ENCODE data around the gene RNF166.

Gene RNF166

DNA sequence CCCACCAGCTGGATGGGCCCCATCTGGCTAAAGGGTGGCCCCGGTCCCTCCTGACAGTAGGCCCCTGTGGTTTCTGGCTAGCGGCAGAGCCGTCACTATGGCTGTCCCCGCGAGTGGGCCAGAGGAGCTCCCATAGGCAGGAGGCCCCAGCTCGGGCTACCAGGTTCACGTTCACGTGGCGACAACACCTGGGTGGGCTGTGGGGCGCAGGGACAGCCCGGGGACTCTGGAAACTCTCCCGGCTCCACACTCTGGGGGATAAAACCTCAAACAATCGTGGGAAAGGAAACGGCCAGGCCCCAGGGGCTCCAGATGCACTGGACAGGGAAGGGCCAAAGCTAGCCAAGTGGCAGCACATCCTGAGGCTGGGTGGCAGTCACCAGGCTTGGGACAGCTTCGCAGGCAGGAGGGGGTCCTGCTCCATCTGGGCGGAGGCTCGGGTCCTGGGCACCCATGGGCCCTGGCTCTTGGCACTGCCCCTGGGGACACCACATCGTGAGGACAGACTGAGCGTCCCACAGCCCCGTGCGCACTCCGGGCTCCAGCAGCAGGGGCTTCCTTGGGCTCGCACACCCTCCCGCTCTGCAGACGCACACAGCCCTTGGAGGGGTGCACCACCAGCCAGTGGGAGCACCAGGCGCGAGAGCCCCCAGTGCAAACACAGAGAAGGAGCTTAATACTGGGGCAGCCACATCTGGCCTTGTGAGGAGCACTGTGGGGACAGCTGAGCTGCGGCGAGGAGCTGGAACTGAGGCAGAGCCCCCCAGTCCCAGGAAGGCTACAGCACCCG is 4.4 kb downstream of the RNF166 start:
- Histone ChIP-seq H3K4me3 (peak overlapping the region; percentile 57), H3K27me3 (peaks cover 26% of the 10 kb centered on the region), H3K9me3 (no peaks in the 10 kb centered on the region), H3K27ac (peak overlapping the region; percentile 86), H3K4me2 (peak overlapping the region; percentile 95), H3K36me3 (peaks cover 27% of the 10 kb centered on the region), H3K9ac (peak overlapping the region; percentile 77), H4K20me1 (peaks cover 91% of the 10 kb centered on the region), H3K4me1 (peaks cover 86% of the 10 kb centered on the region)
- TF ChIP-seq Cebpa-rat (IDR thresholded peaks at IDR 0.05): no peak

DNA sequence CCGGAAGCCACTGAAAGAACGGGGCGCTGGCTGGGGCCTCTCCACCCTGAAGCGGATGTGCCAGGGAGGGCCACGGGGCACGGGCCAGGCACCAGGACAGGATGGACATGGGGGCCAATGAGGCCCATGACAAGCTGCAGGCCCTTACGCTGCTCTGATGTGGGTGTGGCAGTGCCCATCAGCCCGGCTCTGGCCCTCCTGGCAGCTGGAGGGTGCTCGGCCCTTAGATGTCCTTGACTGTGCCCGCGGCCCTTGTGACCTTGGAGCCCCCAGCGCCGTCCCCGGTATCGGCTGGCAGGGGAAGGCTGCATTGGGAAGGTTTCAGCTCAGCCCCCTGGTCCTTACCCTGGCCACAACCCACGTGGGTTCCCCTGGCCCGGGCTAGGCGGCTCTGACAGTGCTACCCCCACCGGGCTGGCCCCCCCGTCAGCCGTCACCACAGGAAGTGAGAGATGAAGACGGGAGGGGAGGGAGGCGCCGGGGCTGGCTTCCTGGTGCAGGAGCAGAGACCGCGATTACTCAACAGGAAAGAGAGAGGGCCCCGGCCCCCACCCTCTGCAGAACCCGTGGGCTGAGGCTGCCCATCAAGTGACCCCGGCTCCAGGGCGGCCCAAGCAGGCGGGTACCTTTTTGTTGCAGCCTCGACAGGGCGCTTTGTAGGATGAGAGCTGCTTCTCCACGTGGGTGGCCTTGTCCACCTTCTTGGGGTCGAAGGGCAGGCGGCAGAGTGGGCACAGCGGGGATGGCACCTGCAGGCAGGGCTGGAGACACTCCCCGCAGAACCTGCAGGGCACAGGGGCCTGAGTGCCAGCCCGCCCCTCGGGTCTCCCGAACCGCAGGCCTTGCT is 5.3 kb downstream of the RNF166 start:
- peaks cover 87% of the 10 kb centered on the region for H4K20me1 ChIP-seq
- peaks cover 31% of the 10 kb centered on the region for H3K36me3 ChIP-seq
- no peaks in the 10 kb centered on the region for H3K9me3 ChIP-seq
- peak overlapping the region; percentile 95 for H3K4me2 ChIP-seq
- peaks cover 23% of the 10 kb centered on the region for H3K27me3 ChIP-seq
- peaks cover 86% of the 10 kb centered on the region for H3K4me1 ChIP-seq
- H3K4me3 ChIP-seq: peak overlapping the region; percentile 57
- H3K27ac ChIP-seq: peak overlapping the region; percentile 86
- TF ChIP-seq Cebpa-rat (IDR thresholded peaks at IDR 0.05): peak; percentile 88
- peak overlapping the region; percentile 77 for H3K9ac ChIP-seq

GRCh38 chr16:88700322-88700635 is 5.9 kb downstream of the RNF166 start:
- Histone ChIP-seq H3K36me3 (peaks cover 31% of the 10 kb centered on the region), H3K27me3 (peaks cover 17% of the 10 kb centered on the region), H3K9me3 (no peaks in the 10 kb centered on the region), H3K9ac (peak overlapping the region; percentile 63), H3K27ac (peak overlapping the region; percentile 71), H3K4me3 (peak overlapping the region; percentile 57; the same call in 1 of the 2 replicates), H3K4me2 (peak overlapping the region; percentile 95), H4K20me1 (peaks cover 82% of the 10 kb centered on the region), H3K4me1 (peaks cover 81% of the 10 kb centered on the region)
- no peak for TF ChIP-seq Cebpa-rat (IDR thresholded peaks at IDR 0.05)

GRCh38 chr16:88699180-88699579 is 7.0 kb downstream of the RNF166 start:
- H3K36me3 ChIP-seq: peaks cover 31% of the 10 kb centered on the region
- H3K27ac ChIP-seq: 0 out of 2 replicates have a peak overlapping the region, but pooled peaks have one; percentile 37
- 0 out of 2 replicates have a peak overlapping the region, but pooled peaks have one; percentile 14 for H3K9ac ChIP-seq
- peaks cover 70% of the 10 kb centered on the region for H3K4me1 ChIP-seq
- no peaks in the 10 kb centered on the region for H3K9me3 ChIP-seq
- peaks cover 71% of the 10 kb centered on the region for H4K20me1 ChIP-seq
- H3K27me3 ChIP-seq: peaks cover 6% of the 10 kb centered on the region
- peak overlapping the region; percentile 2; the same call in 1 of the 2 replicates for H3K4me3 ChIP-seq
- TF ChIP-seq Cebpa-rat (IDR thresholded peaks at IDR 0.05): no peak
- H3K4me2 ChIP-seq: peak overlapping the region; percentile 95

DNA sequence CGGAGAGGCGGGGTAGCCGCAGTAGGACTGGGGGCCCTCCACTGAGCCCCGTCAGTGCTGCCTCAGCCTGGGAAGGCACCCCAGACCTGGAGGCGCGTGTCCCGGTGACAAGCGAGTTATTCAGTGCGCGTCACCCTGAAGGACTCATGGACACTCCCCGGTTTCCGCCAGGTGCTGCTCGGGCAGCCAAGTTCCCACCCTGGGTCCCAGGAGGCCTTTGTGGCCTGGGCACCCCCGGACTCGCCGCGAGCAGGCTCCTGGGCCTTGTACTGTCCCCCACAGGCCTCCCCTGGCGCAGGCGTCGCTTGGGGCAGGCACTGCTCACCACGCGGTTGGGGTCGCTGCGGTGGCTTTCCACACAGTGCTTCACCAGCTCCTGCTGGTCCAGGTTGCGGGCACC is 7.6 kb downstream of the RNF166 start:
- Histone ChIP-seq H3K9me3 (no peaks in the 10 kb centered on the region), H3K27me3 (peaks cover 1% of the 10 kb centered on the region; the same call in 1 of the 2 replicates), H3K9ac (peak overlapping the region; percentile 15; the same call in 1 of the 2 replicates), H3K36me3 (peaks cover 31% of the 10 kb centered on the region), H3K4me3 (peak overlapping the region; percentile 2; the same call in 1 of the 2 replicates), H4K20me1 (peaks cover 65% of the 10 kb centered on the region), H3K27ac (peak overlapping the region; percentile 37; the same call in 1 of the 2 replicates), H3K4me1 (peaks cover 67% of the 10 kb centered on the region), H3K4me2 (peak overlapping the region; percentile 95)
- TF ChIP-seq Cebpa-rat (IDR thresholded peaks at IDR 0.05): no peak

DNA sequence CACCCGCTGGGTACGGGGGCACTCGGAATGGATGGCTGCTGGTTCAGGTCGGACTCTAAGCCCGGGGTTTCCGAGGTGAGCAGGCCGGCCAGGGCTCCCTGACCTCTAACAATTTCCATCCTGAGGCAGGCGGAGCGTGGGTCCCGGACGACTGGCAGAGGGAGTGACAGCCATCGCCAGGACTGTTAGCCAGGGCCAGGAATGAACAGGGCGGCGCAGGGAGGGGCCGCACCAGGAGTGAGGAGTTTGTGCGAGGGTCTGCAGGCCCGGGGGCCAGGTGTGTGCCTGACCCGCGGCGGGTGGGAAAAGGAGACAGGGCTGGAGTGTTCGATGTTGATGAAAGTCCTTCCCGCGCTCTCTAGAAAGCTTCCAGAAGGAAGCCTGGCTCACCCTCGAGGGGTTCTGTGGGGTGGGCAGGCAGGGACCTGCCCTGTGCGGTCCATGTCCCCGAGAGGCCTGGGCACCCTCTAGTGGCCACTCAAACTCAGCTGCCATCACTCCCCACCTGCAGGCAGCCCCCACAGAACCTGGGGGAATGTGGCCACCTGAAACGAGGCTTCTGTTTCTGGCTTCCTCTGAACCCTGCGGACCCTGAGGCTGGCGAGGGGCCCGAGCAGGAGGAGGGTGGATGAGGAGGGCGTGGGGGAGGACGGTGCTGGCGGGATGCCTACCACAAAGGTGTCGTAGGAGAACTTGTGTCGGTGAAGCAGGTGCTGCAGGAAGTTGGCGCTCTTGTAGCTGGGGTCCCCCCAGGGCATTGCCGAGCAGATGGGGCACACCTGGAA is 8.2 kb downstream of the RNF166 start:
- peak overlapping the region; percentile 15; the same call in 1 of the 2 replicates for H3K9ac ChIP-seq
- H3K4me1 ChIP-seq: peaks cover 66% of the 10 kb centered on the region
- peaks cover 31% of the 10 kb centered on the region for H3K36me3 ChIP-seq
- no peaks in the 10 kb centered on the region for H3K27me3 ChIP-seq
- peak overlapping the region; percentile 95 for H3K4me2 ChIP-seq
- H3K9me3 ChIP-seq: no peaks in the 10 kb centered on the region
- H3K27ac ChIP-seq: peak overlapping the region; percentile 37; the same call in 1 of the 2 replicates
- no peak for TF ChIP-seq Cebpa-rat (IDR thresholded peaks at IDR 0.05)
- H4K20me1 ChIP-seq: peaks cover 59% of the 10 kb centered on the region
- H3K4me3 ChIP-seq: 0 out of 2 replicates have a peak overlapping the region, but pooled peaks have one; percentile 2

DNA sequence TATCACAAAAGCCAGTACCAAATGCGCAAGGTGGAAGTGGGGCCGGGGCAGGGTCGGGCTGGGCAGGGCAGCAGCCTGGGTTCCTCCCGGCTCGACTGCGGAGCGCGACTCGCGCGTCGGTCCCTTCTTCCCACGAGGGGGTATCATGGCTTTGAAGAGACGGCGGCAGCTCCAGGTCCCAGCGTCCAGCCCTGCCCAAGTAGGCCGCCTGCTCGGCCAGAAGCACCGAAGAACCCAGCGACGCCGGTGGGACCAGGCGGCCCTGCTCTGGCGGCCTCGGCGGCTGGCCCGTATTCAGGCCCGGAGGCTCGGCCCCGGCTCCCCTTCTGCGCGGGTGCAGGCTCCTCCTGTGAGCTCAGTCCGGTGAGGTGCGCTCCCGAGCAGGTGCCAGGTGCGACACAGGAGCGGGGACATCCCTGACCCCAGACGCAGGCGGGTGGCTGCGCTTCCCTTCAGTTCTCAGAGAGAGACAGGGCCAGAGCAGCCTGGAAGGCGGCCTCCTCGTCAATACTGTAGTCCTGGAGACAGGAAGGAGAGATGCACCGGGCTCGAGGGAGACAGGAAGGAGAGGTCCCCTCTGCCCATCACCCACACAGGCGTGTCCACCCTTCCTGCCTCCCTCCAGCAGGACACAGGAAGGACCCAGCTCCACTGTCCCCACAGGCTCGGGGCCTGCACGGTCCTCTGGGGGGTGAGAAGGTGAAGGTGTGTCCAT is 8.9 kb downstream of the RNF166 start:
- peaks cover 51% of the 10 kb centered on the region for H4K20me1 ChIP-seq
- peaks cover 66% of the 10 kb centered on the region for H3K4me1 ChIP-seq
- no peaks in the 10 kb centered on the region for H3K27me3 ChIP-seq
- no peak overlapping the region for H3K4me3 ChIP-seq
- TF ChIP-seq Cebpa-rat (IDR thresholded peaks at IDR 0.05): no peak
- no peak overlapping the region for H3K9ac ChIP-seq
- H3K27ac ChIP-seq: no peak overlapping the region
- peaks cover 31% of the 10 kb centered on the region for H3K36me3 ChIP-seq
- no peaks in the 10 kb centered on the region for H3K9me3 ChIP-seq
- H3K4me2 ChIP-seq: peak overlapping the region; percentile 95

DNA sequence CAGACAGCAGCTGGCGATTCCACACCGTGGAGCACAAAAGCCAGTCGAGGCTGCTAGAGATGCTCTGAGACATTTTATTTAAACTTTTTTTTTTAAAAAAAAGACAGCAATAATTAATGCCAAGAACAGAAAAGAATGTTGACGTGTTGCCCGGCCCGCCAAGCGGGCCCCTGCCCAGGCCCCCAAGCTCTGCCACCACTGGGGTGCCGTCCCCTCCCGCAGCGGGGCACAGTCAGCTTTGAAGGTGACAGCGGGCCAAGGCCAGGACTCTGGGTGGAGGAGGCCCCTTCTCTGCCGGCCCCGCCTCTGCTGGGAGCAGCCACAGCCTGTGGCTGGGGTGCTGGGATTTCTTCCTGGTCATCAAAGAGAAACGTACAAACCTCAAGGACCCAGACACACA is 9.8 kb downstream of the RNF166 start:
- Histone ChIP-seq H3K4me2 (no peak overlapping the region), H3K9me3 (no peaks in the 10 kb centered on the region), H3K27ac (no peak overlapping the region), H3K4me3 (no peak overlapping the region), H3K27me3 (no peaks in the 10 kb centered on the region), H3K9ac (no peak overlapping the region), H4K20me1 (peaks cover 43% of the 10 kb centered on the region), H3K36me3 (peaks cover 31% of the 10 kb centered on the region), H3K4me1 (peaks cover 66% of the 10 kb centered on the region)
- no peak for TF ChIP-seq Cebpa-rat (IDR thresholded peaks at IDR 0.05)

DNA sequence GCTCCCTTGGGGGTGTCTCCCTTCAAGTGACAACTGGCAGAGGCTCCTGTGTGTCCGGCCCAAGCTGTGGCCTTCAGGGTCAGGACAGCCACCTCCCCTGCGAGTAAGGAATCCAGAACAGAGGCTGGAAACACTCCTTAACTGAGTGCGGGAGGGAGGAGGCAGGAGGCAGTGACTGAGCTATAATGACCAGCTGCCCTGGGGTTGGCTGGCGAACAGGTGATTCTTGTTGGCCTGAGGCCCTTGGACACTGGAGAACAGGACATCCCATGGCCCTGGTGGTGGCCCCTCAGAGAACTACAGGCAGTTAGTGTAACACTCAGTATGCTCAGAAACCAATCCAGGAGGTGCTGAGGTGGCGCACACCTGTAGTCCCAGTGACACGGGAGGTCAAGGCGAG is 10.5 kb downstream of the RNF166 start:
- Histone ChIP-seq H3K4me2 (no peak overlapping the region), H3K36me3 (peaks cover 31% of the 10 kb centered on the region), H4K20me1 (peaks cover 39% of the 10 kb centered on the region), H3K4me1 (peaks cover 61% of the 10 kb centered on the region), H3K27me3 (no peaks in the 10 kb centered on the region), H3K9ac (no peak overlapping the region), H3K27ac (no peak overlapping the region), H3K4me3 (no peak overlapping the region), H3K9me3 (no peaks in the 10 kb centered on the region)
- TF ChIP-seq Cebpa-rat (IDR thresholded peaks at IDR 0.05): no peak

All from BLaER1 (cell line).